HepG2 (cell line): ENCODE results near the gene KMT2A. TPM values are rescaled to one million over a fixed set of nuclear protein-coding genes. Genes with fewer than 3 reads are reported as not detected.

Experiments
- ERF ChIP-seq: IDR thresholded peaks from 2 replicates; pipeline ENCODE4 v1.6.1; 2018; ENCODE audit warnings: missing biosample characterization, missing genetic modification reagents
- FOXA3 ChIP-seq: IDR thresholded peaks from 2 replicates; pipeline ENCODE4 v1.6.1; 2016; ENCODE audit warnings: missing genetic modification reagents, missing compliant biosample characterization
- FOXJ3 ChIP-seq: sonication (generic); formaldehyde crosslinking; IDR thresholded peaks from 2 replicates; pipeline ENCODE4 v1.4.0; 2020; ENCODE audit warnings: missing genetic modification reagents, mild to moderate bottlenecking, borderline replicate concordance
- HDAC1 ChIP-seq: sonication (generic); formaldehyde crosslinking; IDR thresholded peaks from 2 replicates; pipeline ENCODE4 v1.5.1; 2020; ENCODE audit warnings: mild to moderate bottlenecking, missing genetic modification reagents
- ONECUT2 ChIP-seq: sonication (generic); formaldehyde crosslinking; IDR thresholded peaks from 2 replicates; pipeline ENCODE4 v1.4.0; 2020; ENCODE audit warnings: missing genetic modification reagents
- PITX1 ChIP-seq: sonication (generic); formaldehyde crosslinking; IDR thresholded peaks from 2 replicates; pipeline ENCODE4 v1.5.1; 2020; ENCODE audit warnings: mild to moderate bottlenecking, missing genetic modification reagents
- POLR2AphosphoS5 ChIP-seq: IDR thresholded peaks from 2 replicates; pipeline ENCODE4 v1.6.1; 2012; ENCODE audit warnings: low read depth, low read length
- RNF2 ChIP-seq: fragments of 450-650 bp; conservative IDR thresholded peaks from 2 replicates; pipeline ENCODE4 v1.6.1; 2016; ENCODE audit warnings: low read depth
- THYN1 ChIP-seq: sonication (generic); formaldehyde crosslinking; IDR thresholded peaks from 2 replicates; pipeline ENCODE4 v1.8.1; 2023; ENCODE audit warnings: low read depth, mild to moderate bottlenecking, moderate library complexity, missing genetic modification reagents, borderline replicate concordance
- ZFX ChIP-seq: sonication (generic); formaldehyde crosslinking; IDR thresholded peaks from 2 replicates; pipeline ENCODE4 v1.4.0; 2020; ENCODE audit warnings: mild to moderate bottlenecking, low read depth, missing genetic modification reagents, moderate library complexity
- ZNF44 ChIP-seq: sonication (generic); formaldehyde crosslinking; IDR thresholded peaks from 2 replicates; pipeline ENCODE4 v1.5.1; 2020; ENCODE audit warnings: mild to moderate bottlenecking, missing genetic modification reagents
- ZNF446 ChIP-seq: sonication (generic); formaldehyde crosslinking; IDR thresholded peaks from 2 replicates; pipeline ENCODE4 v1.5.0; 2020; ENCODE audit warnings: mild to moderate bottlenecking, missing genetic modification reagents
- ZNF713 ChIP-seq: sonication (generic); formaldehyde crosslinking; IDR thresholded peaks from 2 replicates; pipeline ENCODE4 v1.4.0; 2020; ENCODE audit warnings: mild to moderate bottlenecking, missing genetic modification reagents
- ZNF737 ChIP-seq: sonication (generic); formaldehyde crosslinking; IDR thresholded peaks from 2 replicates; pipeline ENCODE4 v1.5.0; 2020; ENCODE audit warnings: missing genetic modification reagents, mild to moderate bottlenecking, borderline replicate concordance
- ZNF790 ChIP-seq: sonication (generic); formaldehyde crosslinking; IDR thresholded peaks from 2 replicates; pipeline ENCODE4 v1.8.0; 2022; ENCODE audit warnings: missing genetic modification reagents, mild to moderate bottlenecking, borderline replicate concordance
- polyA plus RNA-seq, 8 experiments: library from polyadenylated mRNA; depleted of rRNA in 3 of 8; stranded (reverse) in 7 of 8; unstranded in 1 of 8; fragments of >200 nt; fragmentation: Illumina TruSeq in 4 of 8; extraction: Trizol in 4 of 8; gene quantifications; 2 replicates each; pipeline versions ENCODE4 v1.2.1 to v1.2.3, GENCODE V29; 2011 to 2016; ENCODE audit warnings: low read depth in 4 of 8, missing spikeins in 1 of 8, mixed read lengths in 1 of 8; ENCODE audit not compliant: insufficient read depth in 1 of 8
- total RNA-seq, 5 experiments: library from RNA; depleted of rRNA; stranded (reverse); fragments of >200 nt; fragmentation: Illumina TruSeq; extraction: Trizol; gene quantifications; 2 replicates each; pipeline ENCODE4 v1.2.3, GENCODE V29; 2016; ENCODE audit warnings: low read depth in 1 of 5
- TF ChIP-seq, protein P1 (sequence below), 2 experiments: sonication (generic) in 1 of 2; formaldehyde crosslinking in 1 of 2; IDR thresholded peaks; 2 replicates each; pipeline versions ENCODE4 v1.6.1 to v1.9.0; 2014 to 2022; ENCODE audit warnings: antibody characterized with exemption in 1 of 2, borderline replicate concordance in 1 of 2, inconsistent platforms in 1 of 2, low read depth in 1 of 2, missing genetic modification reagents in 1 of 2
- TF ChIP-seq, protein P2 (sequence below): sonication (generic); formaldehyde crosslinking; IDR thresholded peaks from 2 replicates; pipeline ENCODE4 v1.5.0; 2020; ENCODE audit warnings: missing genetic modification reagents, mild to moderate bottlenecking, borderline replicate concordance
- TF ChIP-seq, protein P3 (sequence below): sonication (generic); formaldehyde crosslinking; IDR thresholded peaks from 2 replicates; pipeline ENCODE4 v1.4.0; 2020; ENCODE audit warnings: low read depth, missing genetic modification reagents

Gene KMT2A
- total and polyA plus RNA-seq, 2 of the 13 experiments (the other 11 are each of a cell fraction or from before 2014, with no cell fraction given), result 12.4 to 20.0 TPM

DNA sequence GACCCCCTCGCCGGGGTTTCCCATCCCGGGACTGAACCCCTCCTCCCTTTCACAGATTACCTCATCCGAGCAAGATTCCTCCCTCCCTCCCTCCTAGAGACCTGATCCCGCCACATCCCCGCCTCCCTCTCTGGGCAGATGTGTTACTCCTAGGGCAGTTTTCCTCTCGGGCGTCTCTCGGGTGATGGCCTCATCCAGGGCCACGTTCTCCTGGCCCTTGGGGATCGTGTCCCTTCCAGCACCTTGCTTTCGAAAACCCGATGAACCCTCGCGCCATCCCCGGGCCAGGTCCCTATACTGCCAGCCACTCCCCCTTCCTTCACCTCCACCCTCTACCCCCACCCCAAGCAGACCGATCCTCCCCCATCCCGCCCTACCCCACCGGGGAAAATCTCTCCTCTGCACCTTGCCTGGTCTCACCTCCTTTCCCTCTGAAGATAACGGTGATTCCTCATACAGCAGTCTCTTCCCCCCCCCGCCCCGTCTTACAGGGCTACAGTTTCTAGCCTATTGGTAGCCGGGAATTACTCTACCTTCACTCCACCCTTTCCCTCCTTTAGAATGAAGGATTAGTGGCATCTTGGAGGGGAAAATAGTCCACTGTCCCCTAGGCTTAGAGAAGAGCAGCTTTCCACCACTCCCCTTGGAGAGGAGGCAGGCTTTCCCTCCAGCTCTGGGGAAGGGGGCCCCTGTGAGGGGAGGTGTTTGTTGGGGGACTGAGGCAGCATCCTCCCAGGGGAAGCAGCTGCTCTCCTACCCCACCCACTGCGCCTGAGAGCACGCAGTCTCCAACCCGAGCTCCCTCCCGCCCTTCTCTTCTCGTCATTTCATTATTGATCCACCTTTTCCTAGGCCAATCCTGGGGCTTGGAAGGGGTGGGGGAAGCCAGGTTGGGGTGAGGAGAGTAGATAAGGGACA lies 1.2 kb downstream of the KMT2A start (continued):
- TF ChIP-seq ONECUT2 (CRISPR knock-in tag) (peak; percentile 95), FOXJ3 (no peak), THYN1 (CRISPR knock-in tag) (no peak), ZNF737 (CRISPR knock-in tag) (no peak), ZFX (CRISPR knock-in tag) (no peak), ERF (CRISPR knock-in tag) (no peak), HDAC1 (no peak; the same call in 1 of the 2 replicates), RNF2 (no peak), ZNF44 (CRISPR knock-in tag) (no peak), ZNF713 (CRISPR knock-in tag) (no peak), PITX1 (no peak), FOXA3 (CRISPR knock-in tag) (0 out of 2 replicates have a peak, but pooled peaks have one; percentile 13), POLR2AphosphoS5 (no peak), ZNF790 (CRISPR knock-in tag) (no peak), ZNF446 (CRISPR knock-in tag) (no peak)
- TF ChIP-seq, protein P1, sequence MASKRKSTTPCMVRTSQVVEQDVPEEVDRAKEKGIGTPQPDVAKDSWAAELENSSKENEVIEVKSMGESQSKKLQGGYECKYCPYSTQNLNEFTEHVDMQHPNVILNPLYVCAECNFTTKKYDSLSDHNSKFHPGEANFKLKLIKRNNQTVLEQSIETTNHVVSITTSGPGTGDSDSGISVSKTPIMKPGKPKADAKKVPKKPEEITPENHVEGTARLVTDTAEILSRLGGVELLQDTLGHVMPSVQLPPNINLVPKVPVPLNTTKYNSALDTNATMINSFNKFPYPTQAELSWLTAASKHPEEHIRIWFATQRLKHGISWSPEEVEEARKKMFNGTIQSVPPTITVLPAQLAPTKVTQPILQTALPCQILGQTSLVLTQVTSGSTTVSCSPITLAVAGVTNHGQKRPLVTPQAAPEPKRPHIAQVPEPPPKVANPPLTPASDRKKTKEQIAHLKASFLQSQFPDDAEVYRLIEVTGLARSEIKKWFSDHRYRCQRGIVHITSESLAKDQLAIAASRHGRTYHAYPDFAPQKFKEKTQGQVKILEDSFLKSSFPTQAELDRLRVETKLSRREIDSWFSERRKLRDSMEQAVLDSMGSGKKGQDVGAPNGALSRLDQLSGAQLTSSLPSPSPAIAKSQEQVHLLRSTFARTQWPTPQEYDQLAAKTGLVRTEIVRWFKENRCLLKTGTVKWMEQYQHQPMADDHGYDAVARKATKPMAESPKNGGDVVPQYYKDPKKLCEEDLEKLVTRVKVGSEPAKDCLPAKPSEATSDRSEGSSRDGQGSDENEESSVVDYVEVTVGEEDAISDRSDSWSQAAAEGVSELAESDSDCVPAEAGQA (IDR thresholded peaks at IDR 0.05; ENCODE audit: low read depth), result no peak
- TF ChIP-seq, protein P1 (CRISPR knock-in tag; IDR thresholded peaks at IDR 0.05; ENCODE audit: borderline replicate concordance), result no peak
- TF ChIP-seq, protein P2, sequence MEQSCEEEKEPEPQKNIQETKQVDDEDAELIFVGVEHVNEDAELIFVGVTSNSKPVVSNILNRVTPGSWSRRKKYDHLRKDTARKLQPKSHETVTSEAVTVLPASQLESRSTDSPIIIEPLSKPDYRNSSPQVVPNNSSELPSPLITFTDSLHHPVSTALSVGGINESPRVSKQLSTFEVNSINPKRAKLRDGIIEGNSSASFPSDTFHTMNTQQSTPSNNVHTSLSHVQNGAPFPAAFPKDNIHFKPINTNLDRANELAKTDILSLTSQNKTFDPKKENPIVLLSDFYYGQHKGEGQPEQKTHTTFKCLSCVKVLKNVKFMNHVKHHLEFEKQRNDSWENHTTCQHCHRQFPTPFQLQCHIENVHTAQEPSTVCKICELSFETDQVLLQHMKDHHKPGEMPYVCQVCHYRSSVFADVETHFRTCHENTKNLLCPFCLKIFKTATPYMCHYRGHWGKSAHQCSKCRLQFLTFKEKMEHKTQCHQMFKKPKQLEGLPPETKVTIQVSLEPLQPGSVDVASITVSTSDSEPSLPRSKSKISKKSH (CRISPR knock-in tag), result no peak
- TF ChIP-seq, protein P3, sequence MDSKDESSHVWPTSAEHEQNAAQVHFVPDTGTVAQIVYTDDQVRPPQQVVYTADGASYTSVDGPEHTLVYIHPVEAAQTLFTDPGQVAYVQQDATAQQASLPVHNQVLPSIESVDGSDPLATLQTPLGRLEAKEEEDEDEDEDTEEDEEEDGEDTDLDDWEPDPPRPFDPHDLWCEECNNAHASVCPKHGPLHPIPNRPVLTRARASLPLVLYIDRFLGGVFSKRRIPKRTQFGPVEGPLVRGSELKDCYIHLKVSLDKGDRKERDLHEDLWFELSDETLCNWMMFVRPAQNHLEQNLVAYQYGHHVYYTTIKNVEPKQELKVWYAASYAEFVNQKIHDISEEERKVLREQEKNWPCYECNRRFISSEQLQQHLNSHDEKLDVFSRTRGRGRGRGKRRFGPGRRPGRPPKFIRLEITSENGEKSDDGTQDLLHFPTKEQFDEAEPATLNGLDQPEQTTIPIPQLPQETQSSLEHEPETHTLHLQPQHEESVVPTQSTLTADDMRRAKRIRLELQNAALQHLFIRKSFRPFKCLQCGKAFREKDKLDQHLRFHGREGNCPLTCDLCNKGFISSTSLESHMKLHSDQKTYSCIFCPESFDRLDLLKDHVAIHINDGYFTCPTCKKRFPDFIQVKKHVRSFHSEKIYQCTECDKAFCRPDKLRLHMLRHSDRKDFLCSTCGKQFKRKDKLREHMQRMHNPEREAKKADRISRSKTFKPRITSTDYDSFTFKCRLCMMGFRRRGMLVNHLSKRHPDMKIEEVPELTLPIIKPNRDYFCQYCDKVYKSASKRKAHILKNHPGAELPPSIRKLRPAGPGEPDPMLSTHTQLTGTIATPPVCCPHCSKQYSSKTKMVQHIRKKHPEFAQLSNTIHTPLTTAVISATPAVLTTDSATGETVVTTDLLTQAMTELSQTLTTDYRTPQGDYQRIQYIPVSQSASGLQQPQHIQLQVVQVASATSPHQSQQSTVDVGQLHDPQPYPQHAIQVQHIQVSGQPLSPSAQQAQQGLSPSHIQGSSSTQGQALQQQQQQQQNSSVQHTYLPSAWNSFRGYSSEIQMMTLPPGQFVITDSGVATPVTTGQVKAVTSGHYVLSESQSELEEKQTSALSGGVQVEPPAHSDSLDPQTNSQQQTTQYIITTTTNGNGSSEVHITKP (CRISPR knock-in tag), result no peak
